ENCODE results near the gene ZFHX3. TPM values are rescaled to one million over a fixed set of nuclear protein-coding genes. Genes with fewer than 3 reads are reported as not detected.

Gene ZFHX3
- total and polyA plus RNA-seq, 2 of the 8 experiments (the other 6 are each of a cell fraction or from before 2014, with no cell fraction given) = 0.08 to 0.99 TPM

DNA sequence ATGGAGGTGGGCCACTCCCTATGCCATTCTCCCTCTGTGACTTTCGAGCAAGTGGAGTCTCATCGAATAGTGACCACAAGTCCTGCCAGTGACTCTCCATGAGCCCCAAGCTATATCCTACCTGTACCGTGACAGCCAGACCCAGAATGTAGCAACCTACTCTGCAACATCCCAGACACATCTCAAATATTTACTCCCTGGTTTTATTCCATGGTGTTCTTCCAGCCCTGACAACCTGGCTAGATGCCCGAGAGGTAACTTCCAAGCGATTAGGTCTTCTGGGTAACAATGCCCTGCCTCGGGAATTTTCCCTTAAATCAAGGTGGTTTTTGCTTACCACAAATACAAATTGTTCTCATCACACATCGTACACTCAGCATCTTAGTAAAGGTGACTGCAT, 211.7 kb downstream of the ZFHX3 start:
- Histone ChIP-seq H3K14ac (ENCODE audit: insufficient read length) (no peak overlapping the region), H2BK20ac (ENCODE audit: low read length) (no peak overlapping the region), H3K23ac (ENCODE audit: insufficient read length) (no peak overlapping the region), H3K36me3 (ENCODE audit: control insufficient read depth in 2 of 4, insufficient read depth in 4 of 4, low read length in 3 of 4) (no peaks in the 10 kb centered on the region), H3K79me1 (ENCODE audit: low read depth, low read length) (no peaks in the 10 kb centered on the region), H2AK5ac (ENCODE audit: low read depth, low read length) (no peak overlapping the region), H3K56ac (replicated peaks; ENCODE audit: insufficient read length, low read depth, low read length) (no peak overlapping the region), H3K4me1 (replicated peaks in 1 of 4; ENCODE audit: control insufficient read depth in 3 of 4, insufficient read depth in 4 of 4, low read length in 3 of 4) (peaks cover 0 to 3% (median 0%) of the 10 kb centered on the region in 4 experiments; a peak in 2 of 7 replicates), H4K5ac (ENCODE audit: insufficient read length, low read depth, low read length) (no peak overlapping the region), H4K91ac (replicated peaks; ENCODE audit: insufficient read length, low read length) (no peak overlapping the region), H2BK12ac (ENCODE audit: low read depth, low read length) (no peak overlapping the region), H3K18ac (ENCODE audit: extremely low read depth, low read length) (no peak overlapping the region), H3K4me3 (ENCODE audit: extremely low read depth in 1 of 4, insufficient read depth in 2 of 4, low read depth in 3 of 4, low read length in 4 of 4) (no peak overlapping the region), H3K9ac (replicated peaks in 1 of 4; ENCODE audit: extremely low read depth in 1 of 4, low read depth in 3 of 4, low read length in 3 of 4) (no peak overlapping the region), H3K27me3 (replicated peaks in 1 of 4; ENCODE audit: control insufficient read depth in 3 of 4, extremely low read depth in 1 of 4, insufficient read depth in 3 of 4, low read length in 3 of 4) (no peaks in the 10 kb centered on the region), H2BK15ac (ENCODE audit: low read length) (no peak overlapping the region), H3K27ac (ENCODE audit: low read depth, low read length) (no peak overlapping the region), H3K23me2 (ENCODE audit: low read depth, low read length) (no peaks in the 10 kb centered on the region), H3K4ac (replicated peaks; ENCODE audit: insufficient read length, low read depth, low read length) (no peak overlapping the region), H3K4me2 (ENCODE audit: insufficient read depth in 1 of 2, low read depth in 2 of 2, low read length in 2 of 2) (no peak overlapping the region), H2BK5ac (ENCODE audit: low read depth, low read length) (no peak overlapping the region), H2BK120ac (replicated peaks; ENCODE audit: low read depth, low read length) (no peak overlapping the region), H2AFZ (ENCODE audit: low read length) (no peak overlapping the region), H3K79me2 (ENCODE audit: control insufficient read depth in 1 of 2, insufficient read depth in 2 of 2, low read length in 2 of 2) (no peaks in the 10 kb centered on the region), H4K8ac (ENCODE audit: extremely low read depth, insufficient read depth, low read length) (no peak overlapping the region), H3K9me3 (ENCODE audit: insufficient read depth in 2 of 2, low read depth in 1 of 2, low read length in 1 of 2) (no peaks in the 10 kb centered on the region), H4K20me1 (replicated peaks in 1 of 2; ENCODE audit: control insufficient read depth in 1 of 2, insufficient read depth in 2 of 2, low read length in 2 of 2) (no peaks in the 10 kb centered on the region)
- DNase-seq (ENCODE audit: low read depth in 1 of 2, low spot score in 2 of 2) = no peak
- no peak for FAIRE-seq
- TF ChIP-seq GABPA (IDR thresholded peaks at IDR 0.05; ENCODE audit: borderline replicate concordance, insufficient read depth, low read length) (no peak), EP300 (IDR thresholded peaks at IDR 0.05; ENCODE audit: borderline replicate concordance in 1 of 2, low read depth in 2 of 2, low read length in 2 of 2) (no peak), BACH1 (IDR thresholded peaks at IDR 0.05; ENCODE audit: low read length) (no peak)
- TF ChIP-seq, protein P1, sequence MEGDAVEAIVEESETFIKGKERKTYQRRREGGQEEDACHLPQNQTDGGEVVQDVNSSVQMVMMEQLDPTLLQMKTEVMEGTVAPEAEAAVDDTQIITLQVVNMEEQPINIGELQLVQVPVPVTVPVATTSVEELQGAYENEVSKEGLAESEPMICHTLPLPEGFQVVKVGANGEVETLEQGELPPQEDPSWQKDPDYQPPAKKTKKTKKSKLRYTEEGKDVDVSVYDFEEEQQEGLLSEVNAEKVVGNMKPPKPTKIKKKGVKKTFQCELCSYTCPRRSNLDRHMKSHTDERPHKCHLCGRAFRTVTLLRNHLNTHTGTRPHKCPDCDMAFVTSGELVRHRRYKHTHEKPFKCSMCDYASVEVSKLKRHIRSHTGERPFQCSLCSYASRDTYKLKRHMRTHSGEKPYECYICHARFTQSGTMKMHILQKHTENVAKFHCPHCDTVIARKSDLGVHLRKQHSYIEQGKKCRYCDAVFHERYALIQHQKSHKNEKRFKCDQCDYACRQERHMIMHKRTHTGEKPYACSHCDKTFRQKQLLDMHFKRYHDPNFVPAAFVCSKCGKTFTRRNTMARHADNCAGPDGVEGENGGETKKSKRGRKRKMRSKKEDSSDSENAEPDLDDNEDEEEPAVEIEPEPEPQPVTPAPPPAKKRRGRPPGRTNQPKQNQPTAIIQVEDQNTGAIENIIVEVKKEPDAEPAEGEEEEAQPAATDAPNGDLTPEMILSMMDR (IDR thresholded peaks at IDR 0.05; ENCODE audit: control extremely low read depth in 1 of 3, insufficient read depth in 1 of 3, low read depth in 1 of 3, low read length in 3 of 3) = no peak
- WGBS, 2 experiments (ENCODE audit: extremely low coverage in 1 of 2, insufficient coverage in 1 of 2, insufficient read length in 1 of 2, insufficient replicate concordance in 2 of 2, low coverage in 1 of 2, low lambda C conversion rate in 2 of 2, missing lambda C conversion rate in 1 of 2) = 99% methylated on average over 7 of the region's 7 CpGs; no CpG with 5 or more reads in 1 of the 2 experiments
- ChIA-PET CTCF (ENCODE audit: partially characterized antibody) (interaction anchor here (0.7 to 20.6 kb wide), 19 partner anchors 10 to 1613 kb away, joined by 3 to 376 read pairs (median 4); no protein-coding TSS in a partner anchor), POLR2A (ENCODE audit: partially characterized antibody) (no interaction called here)
